Measurements from ENCODE around the gene PRR5. TPM values are rescaled to one million over a fixed set of nuclear protein-coding genes. Genes with fewer than 3 reads are reported as not detected.

The PRR5 gene
- total RNA-seq, 4 donors from 2014 or later = 4.2 to 9.8 (median 7.1) TPM

DNA sequence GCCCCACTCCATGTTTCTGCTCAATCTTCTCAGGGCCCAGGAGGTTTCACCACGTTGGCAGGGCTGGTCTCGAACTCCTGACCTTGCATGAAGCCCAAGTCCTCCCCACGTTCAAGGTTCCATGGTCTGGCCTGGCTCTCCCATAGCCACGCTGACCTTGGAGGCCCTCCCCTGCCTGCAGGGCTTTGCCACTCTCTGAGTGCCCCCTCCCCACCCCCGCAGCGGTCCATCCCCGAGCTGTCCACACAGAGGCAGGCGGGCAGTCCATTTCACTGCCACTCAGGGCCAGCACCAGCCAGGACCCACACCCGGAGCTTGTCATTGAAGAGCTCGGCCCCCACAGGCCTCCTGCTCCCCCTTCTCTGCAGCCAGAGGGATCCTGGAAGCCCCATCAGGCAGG is 81.1 kb downstream of the PRR5 start:
- TF ChIP-seq EP300 (IDR thresholded peaks at IDR 0.05) = no peak
- TF ChIP-seq, protein P1, sequence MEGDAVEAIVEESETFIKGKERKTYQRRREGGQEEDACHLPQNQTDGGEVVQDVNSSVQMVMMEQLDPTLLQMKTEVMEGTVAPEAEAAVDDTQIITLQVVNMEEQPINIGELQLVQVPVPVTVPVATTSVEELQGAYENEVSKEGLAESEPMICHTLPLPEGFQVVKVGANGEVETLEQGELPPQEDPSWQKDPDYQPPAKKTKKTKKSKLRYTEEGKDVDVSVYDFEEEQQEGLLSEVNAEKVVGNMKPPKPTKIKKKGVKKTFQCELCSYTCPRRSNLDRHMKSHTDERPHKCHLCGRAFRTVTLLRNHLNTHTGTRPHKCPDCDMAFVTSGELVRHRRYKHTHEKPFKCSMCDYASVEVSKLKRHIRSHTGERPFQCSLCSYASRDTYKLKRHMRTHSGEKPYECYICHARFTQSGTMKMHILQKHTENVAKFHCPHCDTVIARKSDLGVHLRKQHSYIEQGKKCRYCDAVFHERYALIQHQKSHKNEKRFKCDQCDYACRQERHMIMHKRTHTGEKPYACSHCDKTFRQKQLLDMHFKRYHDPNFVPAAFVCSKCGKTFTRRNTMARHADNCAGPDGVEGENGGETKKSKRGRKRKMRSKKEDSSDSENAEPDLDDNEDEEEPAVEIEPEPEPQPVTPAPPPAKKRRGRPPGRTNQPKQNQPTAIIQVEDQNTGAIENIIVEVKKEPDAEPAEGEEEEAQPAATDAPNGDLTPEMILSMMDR (IDR thresholded peaks at IDR 0.05) = no peak
- TF ChIP-seq POLR2A (IDR thresholded peaks at IDR 0.05) = no peak
- no peak for TF ChIP-seq POLR2AphosphoS5 (IDR thresholded peaks at IDR 0.05)
- no CpG with 5 or more reads among the region's 10 CpGs for WGBS, 2 donors (ENCODE audit: low coverage in 1 of 2)
- no peaks in the 10 kb centered on the region for H3K36me3 ChIP-seq
- H3K4me1 ChIP-seq = no peaks in the 10 kb centered on the region
- no peak overlapping the region for H3K4me3 ChIP-seq
- ATAC-seq = no peak
- peaks cover 66% of the 10 kb centered on the region for H3K27me3 ChIP-seq
- H3K9me3 ChIP-seq = no peaks in the 10 kb centered on the region
- no peak overlapping the region for H3K27ac ChIP-seq

DNA sequence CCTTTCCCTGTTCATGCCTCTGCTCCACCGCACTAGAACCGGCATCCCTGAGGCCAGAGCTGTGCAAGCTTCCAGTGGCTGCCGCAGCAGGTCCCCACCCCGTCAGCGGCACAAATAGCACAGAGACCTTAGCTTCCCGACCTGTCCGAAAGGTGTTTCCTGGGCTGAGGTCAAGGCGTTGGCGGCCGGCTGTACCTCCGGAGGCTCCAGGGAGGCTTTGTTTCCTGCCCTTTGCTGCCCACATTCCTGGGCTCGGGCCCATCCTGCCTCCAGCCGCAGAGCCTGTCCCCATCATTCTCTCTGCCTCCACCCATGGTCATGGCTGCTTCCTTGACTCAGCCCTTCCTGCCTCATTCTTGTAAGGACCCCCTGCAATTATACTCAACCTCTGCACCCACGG is 81.6 kb downstream of the PRR5 start:
- peak; percentile 34 for ATAC-seq
- WGBS, 2 donors (ENCODE audit: low coverage in 1 of 2) = 0 to 53% methylated on average over 1 to 12 of the region's 14 CpGs

DNA sequence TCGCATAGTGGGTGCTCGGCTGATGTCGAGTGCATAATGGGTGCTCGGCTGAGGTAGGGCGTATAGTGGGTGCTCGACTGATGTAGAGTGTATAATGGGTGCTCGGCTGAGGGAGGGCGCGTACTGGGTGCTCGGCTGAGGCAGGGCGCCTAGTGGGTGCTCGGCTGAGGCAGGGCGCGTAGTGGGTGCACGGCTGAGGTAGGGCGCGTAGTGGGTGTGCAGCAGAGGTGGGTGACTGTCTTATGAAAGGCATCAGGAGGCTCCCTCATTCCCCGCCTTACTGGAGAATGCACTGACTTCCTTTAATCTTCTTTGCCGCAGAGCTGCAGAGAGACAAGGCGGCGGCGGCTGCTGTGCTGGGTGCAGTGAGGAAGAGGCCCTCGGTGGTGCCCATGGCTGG is 84.1 kb downstream of the PRR5 start:
- WGBS, 2 donors (ENCODE audit: low coverage in 1 of 2) = 90% methylated on average over 14 to 21 of the region's 23 CpGs
- Histone ChIP-seq H3K27ac (no peak overlapping the region), H3K9me3 (peaks cover 0 to 11% (median 0%) of the 10 kb centered on the region in 3 donors), H3K27me3 (peaks cover 51% of the 10 kb centered on the region), H3K36me3 (no peaks in the 10 kb centered on the region), H3K4me3 (no peak overlapping the region), H3K4me1 (no peaks in the 10 kb centered on the region)
- no peak for ATAC-seq
- TF ChIP-seq POLR2AphosphoS5 (IDR thresholded peaks at IDR 0.05) (no peak), POLR2A (IDR thresholded peaks at IDR 0.05) (no peak), EP300 (IDR thresholded peaks at IDR 0.05) (no peak)
- TF ChIP-seq, protein P1 (IDR thresholded peaks at IDR 0.05) = no peak

More for the DNA sequence above, 81.6 kb downstream of the PRR5 start:
- Histone ChIP-seq H3K9me3 (no peaks in the 10 kb centered on the region), H3K4me1 (no peaks in the 10 kb centered on the region), H3K4me3 (no peak overlapping the region), H3K36me3 (no peaks in the 10 kb centered on the region), H3K27ac (no peak overlapping the region), H3K27me3 (peaks cover 66% of the 10 kb centered on the region)
- TF ChIP-seq, protein P1 (IDR thresholded peaks at IDR 0.05) = no peak
- TF ChIP-seq EP300 (IDR thresholded peaks at IDR 0.05) = no peak
- no peak for TF ChIP-seq POLR2AphosphoS5 (IDR thresholded peaks at IDR 0.05)
- TF ChIP-seq POLR2A (IDR thresholded peaks at IDR 0.05) = no peak

DNA sequence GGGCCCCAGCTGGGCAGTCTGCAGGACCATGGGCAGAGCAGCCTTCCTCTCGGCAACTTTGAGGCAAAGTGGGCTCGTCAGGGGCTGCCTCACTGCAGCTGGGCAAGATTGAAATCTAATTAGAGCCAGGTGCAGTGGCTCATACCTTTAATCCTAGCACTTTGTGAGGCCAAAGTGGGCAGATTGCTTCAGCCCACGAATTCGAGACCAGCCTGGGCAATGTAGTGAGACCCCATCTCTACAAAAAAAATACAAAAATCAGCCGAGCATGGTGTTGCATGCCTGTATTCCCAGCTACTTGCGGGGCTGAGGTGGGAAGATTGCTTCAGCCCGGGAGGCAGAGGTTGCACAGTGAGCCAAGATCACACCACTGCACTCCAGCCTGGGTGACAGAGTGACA is 84.6 kb downstream of the PRR5 start:
- peaks cover 51% of the 10 kb centered on the region for H3K27me3 ChIP-seq
- WGBS, 2 donors (ENCODE audit: low coverage in 1 of 2) = 60 to 67% methylated on average over 1 to 2 of the region's 7 CpGs

More for the DNA sequence above, 84.6 kb downstream of the PRR5 start:
- Histone ChIP-seq H3K27ac (no peak overlapping the region), H3K36me3 (no peaks in the 10 kb centered on the region), H3K9me3 (peaks cover 0 to 11% (median 0%) of the 10 kb centered on the region in 3 donors), H3K4me1 (no peaks in the 10 kb centered on the region), H3K4me3 (no peak overlapping the region)
- TF ChIP-seq POLR2A (IDR thresholded peaks at IDR 0.05) (no peak), POLR2AphosphoS5 (IDR thresholded peaks at IDR 0.05) (no peak), EP300 (IDR thresholded peaks at IDR 0.05) (no peak)
- TF ChIP-seq, protein P1 (IDR thresholded peaks at IDR 0.05) = no peak
- no peak for ATAC-seq

Other genes with a start within 250 kb of the PRR5 start
- gene RTL6, start 204.0 kb upstream of the PRR5 start, total RNA-seq = 10 to 100 TPM; 28.0 to 44.3 (median 32.1) TPM
- 1 to 10 TPM in 1 of 4 donors, under 1 TPM in 1, not detected in 2; 0.31 to 1.6 TPM for gene ARHGAP8, start 50.4 kb downstream of the PRR5 start, total RNA-seq

Measured in gastroesophageal sphincter (tissue), 4 donors.